Activated effector memory CD4-positive, alpha-beta T cell treated with Interleukin-2 at 50 U/mL for 16 hours (primary cell): ENCODE measurements around the gene CSRP3.

Source experiments
- DNase-seq: peaks from one replicate; pipeline ENCODE4 v3.0.0-alpha.2; 2020

Gene CSRP3

GRCh38 chr11:19201737-19202605, at the start of gene CSRP3:
TSS of gene CSRP3 (minus strand) at chr11:19201983. CDS start at chr11:19192448, 9,535 bp downstream.
- no peak for DNase-seq

GRCh38 chr11:19251577-19251976, 49.8 kb upstream of the CSRP3 start:
- DNase-seq: no peak

GRCh38 chr11:19246816-19247215, 45.0 kb upstream of the CSRP3 start:
- no peak for DNase-seq

DNA sequence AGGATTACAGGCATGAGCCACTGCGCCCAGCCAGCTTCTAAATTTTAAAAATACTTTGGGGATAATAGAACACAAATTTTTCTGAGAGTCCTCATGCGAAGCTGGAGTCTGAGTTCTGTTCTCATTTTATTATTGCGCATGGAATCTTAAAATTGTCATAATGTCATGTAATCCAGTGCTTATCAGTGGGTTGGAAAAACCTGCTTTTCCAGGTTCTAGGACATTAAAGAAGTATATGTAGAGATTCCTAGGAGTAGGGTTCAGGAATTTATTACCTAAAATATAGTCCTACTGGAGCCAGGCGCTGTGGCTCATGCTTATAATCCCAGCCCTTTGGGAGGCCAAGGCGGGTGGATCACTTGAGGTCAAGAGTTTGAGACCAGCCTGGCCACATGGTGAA, 43.6 kb upstream of the CSRP3 start:
- no peak for DNase-seq

DNA sequence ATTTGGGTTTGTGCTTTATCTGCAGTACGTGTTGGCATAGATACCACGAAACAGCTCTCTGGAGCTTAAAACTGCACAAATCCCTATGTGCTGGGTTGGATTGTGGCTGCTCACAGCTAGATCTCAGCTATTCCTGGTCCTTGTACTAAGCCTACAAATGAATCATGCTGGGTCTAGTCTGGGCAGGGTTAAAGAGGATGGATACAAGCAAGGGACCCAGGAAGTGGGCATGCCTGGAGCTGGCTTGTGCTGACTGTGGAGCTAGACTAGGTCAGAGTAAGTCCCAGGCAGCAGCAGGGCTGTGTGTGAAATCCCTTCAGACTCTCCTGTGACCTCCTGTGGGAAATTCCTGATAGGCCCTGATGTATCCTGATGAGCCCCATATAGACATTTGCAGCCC, 42.8 kb upstream of the CSRP3 start:
- DNase-seq: no peak

GRCh38 chr11:19244084-19244483, 42.3 kb upstream of the CSRP3 start:
- no peak for DNase-seq

DNA sequence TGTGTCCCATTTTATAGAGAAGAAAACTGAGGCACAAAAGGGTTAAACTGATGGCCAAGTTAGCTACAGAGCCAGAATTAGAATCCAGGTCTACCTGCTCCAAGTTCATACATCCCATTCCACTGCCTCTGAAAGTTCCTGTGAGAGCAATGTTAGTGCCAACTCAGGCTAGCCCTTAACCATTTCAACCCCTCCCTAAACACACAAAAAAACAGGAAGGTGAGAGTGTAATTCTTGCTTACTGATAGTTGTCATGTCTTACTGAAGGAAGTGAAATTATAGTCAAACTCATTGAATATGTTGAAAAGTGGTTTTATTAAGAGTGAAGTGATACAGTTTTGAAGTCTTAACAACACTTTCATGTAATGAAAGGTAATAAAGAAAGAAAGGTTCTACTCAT, 41.8 kb upstream of the CSRP3 start:
- DNase-seq: no peak

DNA sequence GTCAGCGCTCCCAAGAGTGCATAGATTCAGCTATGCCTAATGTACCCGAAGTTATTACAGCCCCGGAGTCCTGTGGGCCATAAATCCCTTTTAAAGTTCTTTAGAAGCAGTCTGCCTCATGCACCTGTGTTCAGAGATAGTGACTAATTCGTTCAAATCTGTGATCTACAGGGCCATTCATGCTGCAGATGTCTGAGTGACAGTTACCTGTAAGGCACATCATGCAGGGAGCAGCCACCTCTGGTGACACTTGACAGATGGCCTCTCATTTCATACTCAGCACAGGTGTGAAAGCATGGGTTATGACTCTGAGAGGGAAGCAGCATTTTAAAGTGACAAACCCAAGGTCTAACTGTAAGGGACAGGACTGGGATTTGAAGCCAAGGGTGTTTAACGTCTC, 41.4 kb upstream of the CSRP3 start:
- DNase-seq: no peak

GRCh38 chr11:19242179-19242932, 40.6 kb upstream of the CSRP3 start:
- DNase-seq: no peak

DNA sequence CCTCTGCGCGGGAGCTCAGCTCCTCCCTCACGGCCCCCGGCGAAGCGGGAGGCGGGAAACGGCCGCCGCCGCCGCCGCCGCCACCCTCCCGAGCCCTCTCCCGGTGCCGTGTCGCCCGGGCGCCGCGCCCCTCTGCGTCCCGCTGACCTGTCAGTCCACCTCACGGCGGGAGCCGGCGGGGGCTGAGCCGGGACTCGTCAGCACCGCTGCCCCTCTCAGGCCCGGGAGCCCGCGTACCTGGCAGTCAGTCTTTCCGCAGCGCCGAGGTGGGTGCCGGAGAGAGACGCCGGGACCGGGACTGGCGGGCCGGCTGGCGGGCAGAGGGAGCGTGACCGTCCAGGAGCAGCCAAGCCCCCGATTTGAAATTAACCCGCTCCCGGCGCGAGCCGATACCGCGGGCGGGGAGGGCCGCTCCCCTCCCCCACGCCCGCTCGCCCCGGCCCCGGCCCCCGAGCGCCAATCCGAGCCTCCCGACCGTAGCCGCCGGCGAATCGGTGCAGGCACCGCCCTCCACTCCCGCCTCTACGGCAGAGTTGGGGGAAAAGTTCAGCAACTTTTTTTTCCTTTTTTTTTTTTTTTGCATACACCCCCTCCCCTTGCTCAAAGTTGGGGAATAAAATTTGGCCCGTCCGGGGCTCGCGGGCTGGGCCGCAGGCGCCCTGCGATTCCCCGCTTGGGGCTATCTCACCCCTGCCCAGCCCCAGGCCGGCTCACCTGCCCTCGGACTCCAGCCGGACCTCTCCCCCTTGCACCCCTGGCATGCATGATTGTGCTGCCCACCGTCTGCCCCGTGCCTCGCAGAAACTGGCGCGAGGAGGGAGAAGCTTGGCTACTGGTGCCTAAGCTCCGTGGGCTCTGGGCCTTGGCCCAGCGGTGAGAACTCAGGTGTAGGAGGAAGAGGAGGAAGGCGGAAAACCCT, 39.7 kb upstream of the CSRP3 start:
- no peak for DNase-seq

DNA sequence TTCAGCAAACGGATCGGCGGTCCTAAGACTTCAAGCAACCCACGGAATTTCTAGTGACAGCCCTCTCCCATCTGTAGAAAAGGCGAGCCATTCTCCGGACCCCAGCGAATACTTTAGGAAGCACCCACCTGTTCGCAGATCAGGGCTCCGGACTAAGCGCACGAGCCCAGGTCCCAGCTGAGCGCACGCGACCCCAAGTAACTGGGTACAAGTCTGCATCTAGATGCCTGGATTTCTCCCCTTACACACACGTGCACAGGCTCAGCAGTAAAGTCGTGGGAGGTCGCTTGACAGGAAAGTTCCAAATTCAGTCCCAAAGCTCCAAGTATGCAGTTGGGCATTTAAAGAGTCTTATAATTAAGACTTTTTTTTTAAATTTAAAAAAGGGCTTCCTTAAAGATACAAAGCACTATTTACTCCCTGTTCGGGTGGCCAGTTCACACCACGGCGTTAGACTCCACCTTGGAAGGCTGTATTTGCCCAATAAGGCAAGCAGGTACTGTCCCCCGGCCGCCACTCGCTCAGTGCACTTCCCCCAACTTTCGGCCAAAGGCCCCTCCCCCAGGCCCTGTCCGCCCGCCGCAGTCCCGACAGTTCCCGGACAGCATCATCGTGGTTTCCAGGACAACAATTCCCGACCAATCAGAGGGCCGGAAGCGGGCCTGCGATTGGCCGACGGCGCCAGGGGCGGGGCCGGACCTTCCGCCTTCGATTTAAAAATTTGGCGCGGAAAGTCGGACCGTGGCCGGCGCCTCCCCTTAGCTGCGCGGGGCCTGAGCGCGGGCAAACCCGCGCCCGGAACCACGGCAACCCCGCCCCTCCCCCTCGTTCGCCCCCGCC, 38.9 kb upstream of the CSRP3 start, which contains the start of gene E2F8:
Gene E2F8, minus strand, starts transcription at position 526 of the 840 bp plus-strand sequence. CDS start 824 bp downstream, outside the sequence.
- peak; percentile 75 for DNase-seq

DNA sequence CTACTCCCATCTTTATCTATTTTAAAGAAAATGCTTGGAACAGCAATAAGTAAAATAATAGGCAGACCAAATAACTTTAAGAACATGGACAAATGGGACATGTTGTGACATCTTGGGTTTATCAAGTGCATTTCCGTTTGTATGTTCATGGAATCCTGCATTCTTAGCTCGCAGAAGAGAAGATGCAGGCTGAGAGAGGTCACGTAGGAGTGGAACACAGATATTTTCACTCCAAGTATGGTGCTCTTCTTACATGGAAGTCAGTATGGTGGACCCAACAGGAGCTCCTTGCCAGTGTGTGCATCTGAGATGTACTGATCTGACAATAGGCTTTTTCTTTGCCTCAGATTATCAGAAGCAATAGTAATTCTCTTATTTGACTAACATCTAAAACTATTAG, 37.3 kb upstream of the CSRP3 start:
- no peak for DNase-seq

- DNase-seq: no peak
Measured at GRCh38 chr11:19237813-19238212, 36.0 kb upstream of the CSRP3 start.

GRCh38 chr11:19237381-19237780, 35.6 kb upstream of the CSRP3 start:
- no peak for DNase-seq

DNA sequence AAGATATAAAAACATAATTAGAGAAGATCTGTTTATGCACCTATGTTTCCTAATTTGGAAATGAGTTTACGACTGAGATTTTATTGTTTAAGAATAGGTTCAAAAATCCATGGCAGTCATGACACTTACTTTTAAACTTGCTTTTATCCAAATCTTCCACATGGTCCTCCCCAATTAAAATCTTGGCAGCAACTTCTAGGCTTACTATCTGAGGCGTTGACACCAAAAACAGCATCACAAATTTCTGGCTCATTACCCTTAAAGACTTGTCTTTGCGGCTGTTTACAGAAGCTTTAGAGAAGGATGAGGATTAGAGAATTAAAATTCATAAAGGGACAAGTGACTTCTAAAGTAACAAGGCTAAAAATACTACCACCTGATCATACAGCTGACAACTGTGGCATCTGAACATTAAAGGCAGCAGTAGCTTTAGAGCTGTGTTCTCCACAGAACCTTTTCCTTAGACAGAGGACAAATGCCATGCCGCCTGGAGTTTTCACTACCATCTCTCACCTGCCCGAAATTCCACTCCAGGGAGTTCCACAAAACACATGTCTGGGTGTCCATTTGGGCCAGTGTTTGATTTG, 32.5 kb upstream of the CSRP3 start:
- DNase-seq: no peak

- DNase-seq: no peak
Measured at GRCh38 chr11:19232910-19233503, 31.2 kb upstream of the CSRP3 start.

- DNase-seq: no peak
Measured at GRCh38 chr11:19229671-19230070, 27.9 kb upstream of the CSRP3 start.

DNA sequence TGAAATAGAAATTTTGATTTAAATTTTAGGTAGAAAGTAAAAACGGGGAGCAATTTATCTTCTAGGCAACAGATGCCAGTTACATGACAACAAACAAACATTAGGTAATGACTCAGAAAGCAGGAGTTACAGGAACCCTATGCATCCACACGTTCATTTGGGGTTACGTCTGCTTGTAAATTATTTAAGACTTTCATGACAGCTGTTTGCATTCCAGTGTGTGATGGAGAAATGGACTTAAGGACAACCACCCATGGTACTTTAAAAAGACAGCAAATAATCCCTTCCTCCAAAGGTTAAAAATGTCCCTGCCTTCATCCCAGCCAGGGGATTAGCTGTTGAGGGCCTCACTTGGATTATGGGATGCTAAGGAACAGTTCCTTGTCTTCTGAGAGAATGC, 27.2 kb upstream of the CSRP3 start:
- DNase-seq: no peak

DNA sequence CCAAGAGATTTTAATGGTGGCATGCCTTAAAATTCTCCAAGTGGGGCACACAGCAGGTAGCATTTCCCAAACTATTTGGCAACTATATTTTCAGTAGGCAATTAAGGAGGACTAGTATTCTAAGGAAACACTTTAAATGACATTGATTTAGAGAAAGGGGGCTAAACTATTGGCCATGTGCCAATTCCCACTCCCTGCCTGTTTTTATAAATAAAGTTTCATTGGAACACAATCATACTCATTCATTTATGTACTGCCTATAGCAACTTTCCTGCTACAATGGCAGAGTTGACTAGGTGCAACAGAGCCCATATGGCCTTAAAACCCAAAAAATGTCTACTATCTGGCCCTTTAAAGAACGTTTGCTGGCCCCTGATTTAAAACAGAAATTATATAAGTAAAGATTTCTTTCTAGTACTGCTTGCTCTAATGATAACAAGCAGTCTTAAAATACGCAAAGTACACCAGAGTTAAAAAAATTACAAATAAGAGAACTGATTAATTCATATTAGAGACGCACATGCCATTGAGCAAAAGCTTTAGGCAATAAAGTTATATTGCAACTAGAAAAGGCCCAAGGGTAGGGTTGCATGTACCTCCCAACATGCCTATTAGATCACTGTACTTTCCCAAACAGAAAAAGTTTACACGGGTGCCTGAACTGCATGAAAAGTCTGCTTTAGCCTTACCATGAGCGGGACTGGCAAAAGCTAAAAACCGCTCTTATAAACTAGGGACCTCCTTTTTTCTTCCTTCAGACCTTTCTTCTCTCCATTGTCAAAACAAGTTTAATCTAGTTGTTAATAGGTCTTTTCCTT, 24.8 kb upstream of the CSRP3 start:
- no peak for DNase-seq

DNA sequence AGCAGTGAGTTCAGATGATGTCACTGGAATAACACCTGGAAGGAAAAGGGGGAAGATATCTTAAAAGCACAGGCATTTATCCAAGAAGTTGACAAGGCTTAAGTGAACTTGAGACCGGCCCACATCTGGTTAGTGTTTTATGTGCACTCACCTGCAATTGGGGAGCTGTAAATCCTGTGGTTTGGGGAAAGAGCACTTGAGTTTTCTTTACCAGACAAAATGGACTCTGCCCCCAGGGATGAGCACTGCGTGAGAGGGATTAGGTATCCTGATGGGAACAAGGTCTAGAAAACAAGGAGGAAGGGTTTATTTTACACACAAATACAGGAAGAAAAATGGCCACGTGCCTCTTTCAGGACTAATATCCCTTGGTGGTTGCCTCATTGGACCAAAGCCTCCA, 23.8 kb upstream of the CSRP3 start:
- DNase-seq: no peak
